Measurements from ENCODE around the gene NLRX1.
"Not testable (repeated sequence)": the region's sequence is repeated elsewhere in the genome, so short reads cannot be mapped to it uniquely, and the experiment has no call there.

The NLRX1 gene

DNA sequence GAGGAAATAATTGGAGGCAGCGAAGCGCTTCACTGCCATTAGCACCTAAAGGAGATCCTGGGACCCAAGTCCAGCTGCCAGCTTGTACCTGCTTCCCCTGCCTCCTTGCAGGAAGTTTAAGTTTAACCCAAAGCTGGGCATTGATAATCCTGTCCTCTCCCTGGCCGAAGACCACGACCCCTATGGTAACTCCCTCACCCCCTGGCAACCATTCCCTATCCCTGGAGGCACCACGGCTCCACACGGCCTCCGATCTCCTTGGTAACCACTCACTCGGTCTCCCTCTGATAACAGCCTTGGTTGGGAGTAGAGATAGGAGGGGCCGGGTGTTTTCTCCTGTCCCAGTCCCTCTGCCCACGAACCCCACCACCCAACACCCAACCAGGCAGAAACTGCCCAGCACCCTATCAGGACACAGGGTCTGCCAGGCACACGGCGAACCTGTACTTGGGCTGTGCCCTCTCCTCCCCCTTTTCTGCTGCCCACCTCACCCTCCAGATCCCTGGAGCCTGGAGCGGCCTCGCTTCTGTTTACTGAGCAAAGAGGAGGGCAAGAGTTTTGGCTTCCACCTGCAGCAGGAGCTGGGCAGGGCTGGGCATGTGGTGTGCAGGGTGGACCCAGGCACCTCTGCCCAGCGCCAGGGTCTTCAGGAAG is 17.6 kb downstream of the NLRX1 start:
- DNase-seq, result no peak

DNA sequence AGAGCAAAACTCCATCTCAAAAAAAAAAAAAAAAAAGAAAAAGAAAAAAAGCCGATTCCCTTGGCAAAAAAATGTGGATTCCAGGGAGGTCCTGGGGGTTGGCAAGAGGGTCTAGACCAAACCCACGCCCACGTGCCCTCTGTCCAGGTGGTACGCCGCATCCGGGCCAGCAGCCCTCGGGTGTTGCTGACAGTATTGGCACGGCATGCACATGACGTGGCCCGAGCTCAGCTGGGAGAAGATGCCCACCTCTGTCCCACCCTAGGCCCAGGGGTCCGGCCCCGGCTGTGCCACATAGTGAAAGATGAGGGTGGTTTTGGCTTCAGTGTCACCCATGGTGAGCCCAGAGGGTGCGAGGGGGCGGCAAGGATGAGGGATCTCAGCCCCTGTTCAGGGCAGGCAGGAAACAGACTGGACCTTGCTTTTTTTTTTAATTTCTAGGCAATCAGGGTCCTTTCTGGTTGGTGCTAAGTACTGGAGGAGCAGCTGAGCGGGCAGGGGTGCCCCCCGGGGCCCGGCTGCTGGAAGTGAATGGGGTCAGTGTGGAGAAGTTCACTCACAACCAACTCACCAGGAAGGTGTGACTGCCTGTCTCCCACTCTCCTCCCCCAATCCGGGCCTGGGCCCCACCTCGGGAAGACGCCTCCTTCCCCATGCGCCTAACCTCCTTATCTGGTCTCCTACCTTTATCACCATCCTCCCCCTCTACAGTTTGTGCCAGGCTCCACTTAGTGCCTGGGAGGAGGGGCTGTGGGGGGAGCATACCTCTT is 18.8 kb downstream of the NLRX1 start:
- no peak for DNase-seq

DNA sequence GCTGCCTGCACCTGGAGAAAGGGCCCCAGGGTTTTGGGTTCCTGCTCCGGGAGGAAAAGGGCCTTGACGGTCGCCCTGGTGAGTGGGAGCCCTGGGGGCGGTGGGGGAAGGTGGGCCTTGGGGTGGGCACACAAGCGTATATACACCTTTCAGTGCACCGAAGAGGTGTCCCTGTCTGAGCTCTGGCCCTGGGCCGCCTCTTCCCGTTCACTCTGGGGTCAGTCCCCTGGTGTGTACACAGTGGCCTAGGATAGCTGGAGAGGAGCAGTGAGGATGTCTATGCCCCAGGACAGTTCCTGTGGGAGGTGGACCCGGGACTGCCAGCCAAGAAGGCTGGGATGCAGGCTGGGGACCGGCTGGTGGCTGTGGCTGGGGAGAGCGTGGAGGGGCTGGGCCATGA is 19.5 kb downstream of the NLRX1 start:
- no peak for DNase-seq

DNA sequence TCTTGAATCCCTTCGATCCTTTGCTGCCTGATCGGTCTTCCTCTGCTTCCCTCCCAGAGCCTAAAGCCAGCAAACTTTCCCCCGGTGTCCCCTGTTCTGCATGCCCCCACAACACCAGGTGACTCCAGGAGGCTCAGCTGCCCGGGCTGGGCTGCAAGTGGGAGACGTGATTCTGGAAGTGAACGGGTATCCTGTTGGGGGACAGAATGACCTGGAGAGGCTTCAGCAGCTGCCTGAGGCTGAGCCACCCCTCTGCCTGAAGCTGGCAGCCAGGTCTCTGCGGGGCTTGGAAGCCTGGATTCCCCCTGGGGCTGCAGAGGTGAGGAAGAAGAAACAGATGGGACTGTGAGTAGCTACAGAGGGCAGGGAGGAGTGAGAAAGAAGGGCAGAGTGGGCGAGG is 20.4 kb downstream of the NLRX1 start:
- no peak for DNase-seq

DNA sequence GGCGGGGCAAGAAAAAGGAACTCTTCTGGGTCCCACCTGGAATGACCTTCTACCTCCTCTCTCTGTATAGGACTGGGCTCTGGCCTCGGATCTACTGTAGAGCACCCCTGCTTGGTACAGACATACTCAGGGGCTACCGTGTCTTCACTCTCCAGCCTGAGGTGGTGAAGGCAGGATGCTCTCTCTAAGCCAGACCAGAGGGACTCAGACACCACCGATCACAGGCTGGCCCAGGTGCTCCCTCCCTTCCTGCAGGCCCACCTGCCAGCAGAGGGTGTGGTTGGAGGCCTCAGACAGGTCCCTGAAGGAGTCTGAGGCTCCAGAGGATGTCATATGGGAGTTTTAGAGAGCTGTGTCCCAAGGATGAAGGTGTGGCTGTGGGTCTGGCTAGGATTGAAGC is 20.9 kb downstream of the NLRX1 start:
- DNase-seq, result no peak

DNA sequence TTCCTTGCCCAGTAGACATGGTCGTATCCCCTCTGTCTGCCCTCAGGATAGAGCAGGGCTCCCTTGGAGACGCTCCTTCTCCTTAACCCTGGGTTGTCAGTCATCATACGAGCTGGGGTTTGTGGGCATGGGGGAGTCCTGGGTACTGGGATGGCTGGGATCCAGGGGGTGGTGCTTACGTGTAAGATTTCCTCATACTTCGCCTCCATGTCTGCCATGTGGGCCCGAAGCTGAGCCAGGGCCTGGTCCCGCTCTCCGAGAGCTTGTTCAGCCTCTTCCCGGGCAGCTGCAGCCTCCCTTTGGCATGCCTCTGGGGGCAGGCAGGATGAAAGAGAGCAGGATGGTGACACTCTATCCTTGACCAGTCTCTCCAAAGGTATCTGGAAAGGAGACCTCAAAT is 22.0 kb downstream of the NLRX1 start:
- no peak for DNase-seq

DNA sequence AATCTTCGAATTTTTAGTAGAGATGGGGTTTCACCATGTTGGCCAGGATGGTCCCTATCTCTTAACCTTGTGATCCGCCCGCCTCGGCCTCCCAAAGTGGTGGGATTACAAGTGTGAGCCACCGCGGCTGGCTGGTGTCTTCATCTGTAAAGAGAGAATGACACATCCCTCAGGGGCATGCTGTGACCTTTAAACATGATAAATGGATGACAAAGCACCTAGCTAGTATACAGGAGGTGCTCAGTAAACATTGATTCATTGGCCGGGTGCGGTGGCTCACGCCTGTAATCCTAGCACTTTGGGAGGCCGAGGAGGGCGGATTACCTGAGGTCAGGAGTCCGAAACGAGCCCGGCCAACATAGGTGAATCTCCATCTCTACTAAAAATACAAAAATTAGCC is 22.7 kb downstream of the NLRX1 start:
- not testable (repeated sequence) for DNase-seq

DNA sequence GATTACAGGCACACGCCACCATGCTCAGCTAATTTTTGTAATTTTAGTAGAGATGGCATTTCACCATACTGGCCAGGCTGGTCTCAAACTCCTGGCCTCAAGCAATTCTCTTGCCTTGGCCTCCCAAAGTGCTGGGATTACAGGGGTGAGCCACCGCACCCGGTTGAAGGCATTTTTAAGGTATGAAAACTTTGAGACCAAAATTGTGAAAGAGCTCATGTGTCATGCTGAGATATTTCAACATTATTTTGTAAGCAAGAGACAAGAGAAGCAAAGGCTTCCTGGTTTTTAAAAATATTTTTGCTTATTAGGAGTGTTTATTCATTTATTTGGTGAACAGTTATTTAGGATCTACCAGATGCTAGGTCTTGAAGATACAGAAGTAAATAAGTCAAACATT is 23.6 kb downstream of the NLRX1 start:
- no peak for DNase-seq

DNA sequence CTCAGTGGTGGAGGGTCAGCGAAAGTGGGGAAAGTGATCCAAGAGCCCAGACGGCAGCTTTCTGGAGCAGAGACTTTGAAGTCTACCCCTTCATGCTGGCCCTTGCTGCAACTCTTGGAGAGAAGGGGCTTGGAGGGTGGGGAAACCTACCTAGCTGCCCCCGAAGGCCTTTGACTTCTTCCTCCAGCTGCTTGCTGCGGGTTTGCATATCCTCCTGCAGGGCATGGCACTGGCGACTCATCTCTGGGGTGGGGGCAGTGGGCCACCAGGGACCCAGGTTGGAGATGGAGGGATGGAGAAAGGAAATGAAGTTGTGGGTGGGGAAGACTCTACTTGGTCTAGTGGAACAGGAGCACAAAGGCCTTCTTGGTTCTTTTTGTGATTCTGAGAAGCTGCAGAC is 24.5 kb downstream of the NLRX1 start:
- DNase-seq, result no peak

DNA sequence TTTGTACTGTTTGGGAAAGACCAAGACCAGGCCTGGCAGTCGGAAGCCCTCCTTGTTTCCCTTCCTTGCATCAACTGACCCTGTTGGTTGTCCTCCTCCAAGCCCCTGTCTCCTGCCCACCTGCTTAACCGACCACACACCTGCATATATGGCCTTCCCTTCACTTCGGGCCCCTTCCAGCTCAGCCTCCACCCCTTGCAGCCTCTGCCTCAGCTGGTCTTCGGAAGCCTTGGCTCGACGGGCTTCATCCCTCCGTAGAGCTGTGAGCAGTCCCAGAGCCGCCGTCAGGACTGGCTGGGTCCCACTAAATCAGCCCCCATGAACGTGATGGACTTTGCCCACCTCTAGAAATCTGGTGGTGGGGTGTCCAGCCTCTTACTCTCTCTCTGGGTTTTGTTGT is 25.1 kb downstream of the NLRX1 start:
- no peak for DNase-seq

DNA sequence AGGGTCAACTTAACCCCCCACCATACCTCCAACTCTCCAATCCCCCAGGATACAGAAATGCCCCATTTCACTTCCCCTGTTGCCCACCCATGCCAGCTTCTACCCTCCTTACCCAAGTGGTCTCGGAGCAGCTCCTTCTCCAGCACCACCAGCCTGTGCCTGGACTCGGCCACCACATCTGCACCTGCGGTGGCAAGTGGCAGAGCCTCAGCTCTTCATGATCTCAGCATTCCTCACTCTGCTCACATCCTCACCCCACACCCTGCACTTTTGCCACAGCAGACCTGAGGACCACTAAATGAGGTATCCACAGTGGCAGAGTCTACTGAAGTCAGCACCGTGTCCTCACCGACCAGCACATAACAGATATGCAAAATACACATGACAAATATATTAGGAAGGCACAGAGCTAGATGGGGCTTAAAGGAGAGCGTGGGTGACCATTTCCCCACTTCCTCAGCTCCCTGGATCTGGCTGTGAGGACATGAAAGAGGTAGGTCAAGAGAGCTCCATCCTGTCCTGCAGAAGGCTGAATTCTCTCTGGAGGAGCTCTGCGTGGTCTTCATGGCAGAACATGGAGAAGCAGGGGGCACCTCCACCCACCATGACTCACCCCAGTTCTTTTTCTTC is 26.4 kb downstream of the NLRX1 start:
- no peak for DNase-seq

DNA sequence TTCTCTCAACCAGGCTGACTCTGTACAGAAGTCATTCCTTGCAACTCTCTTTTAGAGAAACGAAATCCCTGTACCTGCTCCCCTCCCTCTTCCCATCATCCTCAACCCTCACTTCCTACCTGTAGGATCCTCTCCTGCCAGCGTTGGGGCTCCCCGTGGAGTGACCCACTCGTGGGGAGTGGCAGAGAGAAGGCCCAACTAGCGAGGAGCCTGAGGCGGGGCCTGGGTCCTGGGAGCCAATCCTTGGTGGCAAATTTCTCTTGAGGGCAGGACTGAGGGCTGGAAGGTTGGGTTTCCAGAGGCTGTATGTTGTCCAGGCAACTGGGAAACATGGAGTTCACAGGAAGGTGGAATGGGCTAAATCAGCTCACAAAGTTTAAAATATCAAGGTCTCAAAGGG is 27.2 kb downstream of the NLRX1 start:
- no peak for DNase-seq

DNA sequence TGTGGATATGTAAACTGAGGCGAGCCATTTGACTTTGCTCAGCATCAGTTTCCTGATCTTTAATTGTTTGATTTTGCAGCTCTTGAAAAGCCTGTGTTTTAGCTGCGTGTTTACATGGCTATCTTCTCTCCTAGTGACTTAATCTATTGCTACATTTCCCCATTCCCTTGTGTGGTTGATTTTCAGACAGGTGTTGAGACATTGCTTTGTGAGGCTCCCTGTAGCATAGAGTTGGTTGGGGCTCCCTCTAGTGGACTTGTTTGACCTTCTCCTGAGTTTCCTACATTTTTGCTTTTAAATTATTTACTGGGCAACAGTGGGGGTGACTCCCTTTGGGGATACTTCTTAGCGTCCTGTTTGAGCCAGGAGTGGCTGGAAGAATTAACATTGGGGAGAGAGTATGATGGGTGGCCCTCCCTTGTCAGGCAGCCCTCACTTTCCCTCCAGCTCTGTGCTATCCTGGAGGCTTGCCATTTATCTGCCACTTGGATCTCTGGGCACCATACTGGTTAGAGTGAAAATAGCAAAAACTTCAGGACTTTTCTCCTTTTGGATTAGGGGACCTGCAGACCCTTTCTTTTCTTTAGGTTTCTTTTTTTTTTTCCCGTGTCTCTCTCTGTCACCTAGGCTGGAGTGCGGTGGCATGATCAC is 28.4 kb downstream of the NLRX1 start:
- peak; percentile 32 to 57 for DNase-seq

DNA sequence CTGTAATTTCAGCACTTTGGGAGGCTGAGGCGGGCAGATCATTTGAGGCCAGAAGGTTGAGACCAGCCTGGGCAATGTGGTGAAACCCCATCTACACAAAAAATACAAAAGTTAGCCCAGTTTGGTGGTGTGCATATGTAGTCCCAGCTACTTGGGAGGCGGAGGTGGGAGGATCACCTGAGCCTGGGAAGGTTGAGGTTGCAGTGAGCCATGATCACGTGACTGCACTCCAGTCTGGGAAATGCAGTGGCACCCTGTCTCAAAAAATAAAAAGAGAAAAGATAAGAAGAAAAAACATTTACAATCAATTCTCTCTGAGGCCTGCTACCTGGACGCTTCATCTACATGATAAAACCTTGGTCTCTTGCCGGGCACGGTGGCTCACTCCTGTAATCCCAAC is 30.4 kb downstream of the NLRX1 start:
- no peak for DNase-seq

DNA sequence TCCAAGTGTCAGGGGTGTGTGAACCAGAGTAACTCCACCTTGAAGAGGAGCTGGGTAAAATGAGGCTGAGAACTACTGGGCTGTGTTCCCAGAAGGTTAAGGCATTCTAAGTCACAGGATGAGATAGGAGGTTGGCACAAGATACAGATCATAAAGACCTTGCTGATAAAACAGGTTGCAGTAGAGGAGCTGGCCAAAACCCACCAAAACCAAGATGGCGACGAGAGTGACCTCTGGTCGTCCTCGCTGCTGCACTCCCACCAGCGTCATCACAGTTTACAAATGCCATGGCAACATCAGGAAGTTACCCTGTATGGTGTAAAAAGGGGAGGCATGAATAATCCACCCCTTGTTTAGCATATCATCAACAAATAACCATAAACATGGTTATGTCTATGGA is 32.7 kb downstream of the NLRX1 start:
- DNase-seq, result not testable (repeated sequence)

DNA sequence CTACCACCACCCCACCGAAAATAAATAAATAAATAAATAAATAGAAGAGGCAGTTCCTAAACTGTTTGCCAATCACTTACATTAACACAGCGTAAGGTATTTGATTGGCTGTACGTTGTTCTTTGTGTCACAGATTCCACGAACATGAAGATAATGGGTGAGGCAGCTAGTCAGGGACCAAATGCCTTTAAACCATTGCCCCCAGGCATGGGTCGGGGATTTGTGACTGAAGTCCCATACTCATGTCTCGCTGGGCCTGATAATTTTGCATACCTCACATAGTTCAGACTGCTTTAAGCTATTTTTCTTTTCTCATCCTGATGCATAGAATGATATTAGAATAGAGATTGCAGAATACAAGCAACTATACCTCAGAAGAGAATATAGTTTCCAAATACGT is 34.0 kb downstream of the NLRX1 start:
- no peak for DNase-seq

DNA sequence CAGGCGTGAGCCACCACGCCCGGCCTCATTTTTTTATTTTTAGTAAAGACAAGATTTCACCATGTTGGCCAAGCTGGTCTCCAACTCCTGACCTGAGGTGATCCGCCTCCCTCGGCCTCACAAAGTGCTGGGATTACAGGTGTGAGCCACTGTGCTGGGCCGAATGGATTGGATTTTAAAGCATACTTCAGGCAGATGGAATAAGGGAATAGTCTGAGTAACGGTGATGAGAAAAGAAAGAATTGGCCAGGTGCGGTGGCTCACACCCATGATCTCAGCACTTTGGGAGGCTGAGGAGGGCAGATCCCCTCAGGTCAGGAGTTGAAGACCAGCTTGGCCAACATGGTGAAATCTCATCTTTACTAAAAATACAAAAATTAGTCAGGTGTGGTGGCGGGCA is 35.5 kb downstream of the NLRX1 start:
- no peak for DNase-seq

DNA sequence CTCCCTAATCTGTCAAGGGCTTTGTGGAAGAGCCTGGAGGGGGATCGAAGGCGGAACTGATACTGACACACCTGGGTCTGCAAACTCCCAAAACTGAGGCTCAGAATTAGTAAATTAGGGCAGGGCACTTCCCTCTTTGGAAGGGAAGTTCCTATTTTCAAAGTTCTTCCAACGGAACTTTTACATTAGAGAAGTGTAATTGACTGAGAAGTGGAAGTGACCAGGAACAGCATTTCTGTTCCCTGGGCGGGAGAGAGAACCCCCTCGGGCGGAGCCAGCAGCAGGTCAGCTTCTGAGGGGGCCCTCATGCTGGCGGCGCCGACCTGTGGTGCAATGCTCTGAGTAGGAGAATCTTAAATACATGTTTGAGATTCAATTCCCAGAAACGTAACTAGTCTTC is 36.6 kb downstream of the NLRX1 start:
- no peak for DNase-seq

DNA sequence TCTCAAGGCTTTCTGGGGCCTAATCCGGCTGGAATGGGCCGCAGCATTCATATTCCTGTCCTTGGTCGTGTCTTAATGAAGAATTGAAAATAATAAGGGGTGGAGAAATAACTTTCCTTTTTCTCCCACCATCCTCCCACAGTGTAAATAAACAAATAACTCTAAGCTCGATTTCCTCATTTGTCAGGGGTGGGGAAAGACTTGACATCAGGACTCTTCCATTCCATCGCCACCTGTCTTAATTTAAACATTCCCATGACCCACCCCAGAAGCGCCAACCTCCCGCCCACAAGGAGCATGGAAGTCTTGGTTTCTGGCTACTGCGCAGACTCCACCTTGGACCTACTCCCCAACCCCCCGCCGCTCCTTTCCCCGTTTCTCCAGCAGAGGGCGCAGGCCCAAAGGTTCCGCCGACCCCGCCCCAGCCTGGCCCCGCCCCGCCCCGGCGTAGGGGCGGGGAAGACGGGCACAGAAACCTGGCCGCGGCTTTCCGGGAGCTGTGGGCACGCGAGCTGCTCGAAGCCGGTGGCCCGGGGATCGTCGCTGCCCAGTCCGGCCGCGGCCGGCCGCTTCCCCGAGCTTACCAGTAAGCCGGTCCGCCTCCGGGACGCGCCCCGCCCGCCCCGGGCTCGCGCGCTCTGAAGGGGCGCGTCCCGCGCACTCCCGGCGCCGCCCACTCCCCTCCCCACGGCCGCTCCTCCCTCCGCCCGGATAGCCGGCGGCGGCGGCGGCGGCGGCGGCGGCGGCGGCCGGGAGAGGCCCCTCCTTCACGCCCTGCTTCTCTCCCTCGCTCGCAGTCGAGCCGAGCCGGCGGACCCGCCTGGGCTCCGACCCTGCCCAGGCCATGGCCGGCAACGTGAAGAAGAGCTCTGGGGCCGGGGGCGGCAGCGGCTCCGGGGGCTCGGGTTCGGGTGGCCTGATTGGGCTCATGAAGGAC is 37.3 kb downstream of the NLRX1 start, which contains the start of gene CBL:
Gene CBL, plus strand, starts transcription at position 766 of the 937 bp plus-strand sequence. Its CDS starts 79 bp downstream, at position 845.
- peak; percentile 77 to 93 for DNase-seq

DNA sequence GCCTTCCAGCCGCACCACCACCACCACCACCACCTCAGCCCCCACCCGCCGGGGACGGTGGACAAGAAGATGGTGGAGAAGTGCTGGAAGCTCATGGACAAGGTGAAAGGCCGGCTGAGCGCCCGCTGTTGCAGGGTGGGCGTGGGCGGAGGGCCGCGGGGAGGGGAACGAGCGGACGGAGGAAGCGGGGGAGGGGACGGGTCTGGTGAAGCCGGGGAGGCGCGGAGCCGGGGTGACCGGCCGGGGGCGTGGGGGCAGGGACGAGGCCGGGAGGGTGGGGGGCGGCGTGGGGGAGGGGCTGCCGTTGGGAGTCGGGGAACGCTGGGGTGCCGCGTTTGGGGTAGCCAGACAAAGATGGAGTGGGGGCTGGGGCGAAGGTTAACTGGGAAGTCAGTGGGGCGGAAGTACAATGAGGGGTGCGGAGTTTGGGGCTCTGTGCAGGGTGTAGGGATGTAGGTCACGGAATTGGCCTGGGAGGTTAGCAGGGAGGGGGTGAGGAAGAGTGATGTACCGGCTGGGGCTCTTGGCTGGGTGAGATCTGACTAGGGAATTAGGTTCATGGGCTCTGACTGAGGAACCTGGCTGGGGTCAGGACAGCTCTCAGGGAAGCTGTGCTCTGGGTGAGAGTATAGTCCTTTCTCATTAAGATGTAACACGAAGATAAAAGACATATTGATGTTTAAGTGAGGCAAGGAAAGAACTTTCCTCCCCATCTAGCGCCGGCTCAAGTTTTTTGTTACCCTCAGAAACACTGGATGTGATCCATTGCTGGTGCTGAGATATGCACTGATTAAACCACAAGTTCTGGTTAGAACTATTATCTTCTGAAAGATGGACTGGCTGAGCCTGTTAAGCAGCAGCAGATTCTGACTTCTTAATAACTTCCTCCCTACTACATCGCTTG is 38.2 kb downstream of the NLRX1 start:
- peak in 1 of 2 donors; percentile 5 for DNase-seq

DNA sequence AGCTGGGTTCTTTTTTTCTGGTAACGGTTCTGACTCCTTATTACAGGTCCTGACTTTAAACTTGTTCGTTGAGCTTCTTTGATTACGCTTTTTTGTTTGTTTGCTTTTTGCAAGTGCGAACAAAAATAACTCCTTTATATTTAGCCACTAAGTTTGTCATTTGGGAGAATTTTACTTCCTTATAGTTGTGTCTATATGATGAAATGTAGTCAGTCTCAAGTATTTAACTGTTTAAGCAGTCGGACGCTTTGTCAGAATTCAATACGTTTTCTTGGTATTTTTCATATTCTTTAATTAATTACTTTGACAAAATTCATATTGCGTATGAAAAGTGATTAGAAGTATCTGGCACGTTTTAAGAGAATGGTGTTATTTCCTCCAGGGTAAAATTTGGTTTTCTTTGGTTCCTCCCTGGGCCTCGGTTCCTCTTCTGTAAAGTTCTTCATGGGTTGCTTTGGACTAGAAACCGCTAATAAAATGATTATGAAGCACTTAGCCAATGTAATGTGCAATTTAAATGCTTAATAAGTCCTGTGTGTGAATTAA is 39.0 kb downstream of the NLRX1 start:
- DNase-seq, result no peak

Measured in hippocampal formation (tissue), 2 donors.